PC-3 (cell line): Measurements from ENCODE around the gene SKIC8. TPM values are rescaled to one million over a fixed set of nuclear protein-coding genes. Genes with fewer than 3 reads are reported as not detected.

ENCODE experiments used
- ATAC-seq: fragments of 200-7000 bp; cut with Tn5 transposase; 2 replicates; pipeline ENCODE4 v1.9.1; 2020; ENCODE audit warnings: mild to moderate bottlenecking, moderate library complexity
- BruUV-seq: library from RNA; stranded (reverse); fragments of 400-500 nt; replicated peaks from 2 replicates; lab custom pipeline; 2021; lab: Mats Ljungman, UMichigan
- CTCF ChIA-PET: fragments of 300-600 bp; sonication (Branson Sonifier 250); formaldehyde crosslinking; loops from one replicate; lab custom pipeline; 2022; ENCODE audit warnings: antibody characterized with exemption; lab: Charles Lee
- POLR2A ChIA-PET: fragments of 300-600 bp; sonication (Branson Sonifier 250); formaldehyde crosslinking; loops from one replicate; lab custom pipeline; 2022; ENCODE audit warnings: antibody characterized with exemption; ENCODE audit not compliant: unreplicated experiment; lab: Charles Lee
- DNase-seq: peaks from one replicate; pipeline ENCODE4 v3.0.0-alpha.2; 2015
- H2AFZ ChIP-seq: fragments of 300-600 bp; sonication (generic); 2 replicates; pipeline ENCODE4 v1.6.0; 2016; ENCODE audit warnings: antibody characterized with exemption, low read length
- H3F3A ChIP-seq: fragments of 300-600 bp; sonication (generic); one replicate; pipeline ENCODE4 v1.6.0; 2017; ENCODE audit warnings: antibody characterized with exemption, low read length, control low read depth, mild to moderate bottlenecking; ENCODE audit not compliant: unreplicated experiment
- H3K27ac ChIP-seq: fragments of 300-600 bp; sonication (generic); 2 replicates; pipeline ENCODE4 v1.5.1; 2016; ENCODE audit warnings: mild to moderate bottlenecking, low read length
- H3K27me3 ChIP-seq: fragments of 300-600 bp; sonication (generic); 2 replicates; pipeline ENCODE4 v1.6.1; 2016; ENCODE audit warnings: low read length, mixed read lengths
- H3K36me3 ChIP-seq: fragments of 300-600 bp; sonication (generic); 2 replicates; pipeline ENCODE4 v1.6.1; 2016; ENCODE audit warnings: low read depth, mixed run types, low read length, mixed read lengths
- H3K4me1 ChIP-seq: fragments of 300-600 bp; sonication (generic); 2 replicates; pipeline ENCODE4 v1.5.1; 2016; ENCODE audit warnings: low read length; ENCODE audit not compliant: insufficient read depth
- H3K4me2 ChIP-seq: fragments of 300-600 bp; sonication (generic); 2 replicates; pipeline ENCODE4 v1.6.0; 2016; ENCODE audit warnings: low read length
- H3K4me3 ChIP-seq: fragments of 300-600 bp; sonication (generic); 2 replicates; pipeline ENCODE4 v1.5.1; 2016; ENCODE audit warnings: mild to moderate bottlenecking, low read length, mixed read lengths
- H3K79me2 ChIP-seq: fragments of 300-600 bp; sonication (generic); 2 replicates; pipeline ENCODE4 v1.6.1; 2017; ENCODE audit warnings: low read length, mixed read lengths
- H3K9ac ChIP-seq: fragments of 300-600 bp; sonication (generic); 2 replicates; pipeline ENCODE4 v1.6.0; 2016; ENCODE audit warnings: mild to moderate bottlenecking, low read length
- H3K9me2 ChIP-seq: fragments of 300-600 bp; sonication (generic); replicated peaks from 2 replicates; pipeline ENCODE4 v1.6.1; 2016; ENCODE audit warnings: mixed run types, low read length, mixed read lengths
- H3K9me3 ChIP-seq: fragments of 300-600 bp; sonication (generic); 2 replicates; pipeline ENCODE4 v1.6.1; 2016; ENCODE audit warnings: low read length, mixed read lengths
- H4K20me1 ChIP-seq: fragments of 300-600 bp; sonication (generic); 2 replicates; pipeline ENCODE4 v1.6.1; 2016; ENCODE audit warnings: low read length, mixed read lengths
- EZH2 ChIP-seq: fragments of 300-600 bp; sonication (generic); IDR thresholded peaks from one replicate; pipeline ENCODE4 v1.6.1; 2017; ENCODE audit warnings: antibody characterized with exemption, mild to moderate bottlenecking, low read length; ENCODE audit not compliant: unreplicated experiment
- EZH2phosphoT487 ChIP-seq: fragments of 300-600 bp; sonication (generic); IDR thresholded peaks from 2 replicates; pipeline ENCODE4 v1.6.1; 2018; ENCODE audit warnings: mild to moderate bottlenecking, antibody characterized with exemption, low read length, borderline replicate concordance
- intact Hi-C: fragments of 100-400 bp; cut with micrococcal nuclease; formaldehyde crosslinking; loops from 2 replicates; pipeline ENCODE4 v1.9.0; 2023
- total RNA-seq: library from RNA; depleted of rRNA; stranded (reverse); fragments of >200 nt; gene quantifications from 2 replicates; pipeline ENCODE4 v1.2.3, GENCODE V29; 2014
- TF ChIP-seq, protein P1 (sequence below): fragments of 300-600 bp; sonication (generic); conservative IDR thresholded peaks from 2 replicates; pipeline ENCODE4 v1.5.1; 2017; ENCODE audit warnings: antibody characterized with exemption, low read depth, mild to moderate bottlenecking, low read length

The SKIC8 gene
- total RNA-seq, 1 experiment from 2014 or later, result 56.1 TPM

DNA sequence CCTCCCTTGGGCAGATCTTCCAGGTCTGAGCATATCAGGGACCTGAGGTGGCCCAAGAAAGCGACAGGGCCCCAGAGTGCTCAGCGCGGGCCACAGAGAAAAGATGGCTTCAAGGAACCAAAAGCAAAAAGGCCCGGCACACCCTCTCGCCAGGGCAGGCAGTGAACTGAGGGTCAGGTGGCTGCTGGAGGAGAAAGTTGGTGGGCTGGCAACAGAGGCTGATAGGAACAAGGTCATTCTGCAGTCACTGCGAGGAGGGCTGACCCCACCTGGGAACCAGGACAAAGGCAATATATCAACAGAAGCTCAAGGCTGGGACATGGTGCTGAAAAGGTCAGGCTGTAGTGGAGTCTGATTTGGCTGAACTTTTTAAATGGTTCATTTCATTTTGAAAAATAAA is 62.3 kb downstream of the SKIC8 start:
- no peaks in the 10 kb centered on the region for H4K20me1 ChIP-seq
- DNase-seq, result no peak
- ChIA-PET POLR2A (no interaction called here), CTCF (no interaction called here)
- no peaks in the 10 kb centered on the region for H3K4me1 ChIP-seq
- H3K9ac ChIP-seq, result no peak overlapping the region
- intact Hi-C loops, result no loop called here
- TF ChIP-seq EZH2phosphoT487 (no peak), EZH2 (no peak)
- TF ChIP-seq, protein P1, sequence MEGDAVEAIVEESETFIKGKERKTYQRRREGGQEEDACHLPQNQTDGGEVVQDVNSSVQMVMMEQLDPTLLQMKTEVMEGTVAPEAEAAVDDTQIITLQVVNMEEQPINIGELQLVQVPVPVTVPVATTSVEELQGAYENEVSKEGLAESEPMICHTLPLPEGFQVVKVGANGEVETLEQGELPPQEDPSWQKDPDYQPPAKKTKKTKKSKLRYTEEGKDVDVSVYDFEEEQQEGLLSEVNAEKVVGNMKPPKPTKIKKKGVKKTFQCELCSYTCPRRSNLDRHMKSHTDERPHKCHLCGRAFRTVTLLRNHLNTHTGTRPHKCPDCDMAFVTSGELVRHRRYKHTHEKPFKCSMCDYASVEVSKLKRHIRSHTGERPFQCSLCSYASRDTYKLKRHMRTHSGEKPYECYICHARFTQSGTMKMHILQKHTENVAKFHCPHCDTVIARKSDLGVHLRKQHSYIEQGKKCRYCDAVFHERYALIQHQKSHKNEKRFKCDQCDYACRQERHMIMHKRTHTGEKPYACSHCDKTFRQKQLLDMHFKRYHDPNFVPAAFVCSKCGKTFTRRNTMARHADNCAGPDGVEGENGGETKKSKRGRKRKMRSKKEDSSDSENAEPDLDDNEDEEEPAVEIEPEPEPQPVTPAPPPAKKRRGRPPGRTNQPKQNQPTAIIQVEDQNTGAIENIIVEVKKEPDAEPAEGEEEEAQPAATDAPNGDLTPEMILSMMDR, result no peak
- H3K27ac ChIP-seq, result no peak overlapping the region
- H3K9me2 ChIP-seq, result no peaks in the 10 kb centered on the region
- no TSS peak for BruUV-seq
- H3F3A ChIP-seq, result no peaks in the 10 kb centered on the region
- H2AFZ ChIP-seq, result no peak overlapping the region
- no peak overlapping the region for H3K4me3 ChIP-seq
- H3K4me2 ChIP-seq, result no peak overlapping the region
- no peak for ATAC-seq
- H3K36me3 ChIP-seq, result no peaks in the 10 kb centered on the region
- H3K79me2 ChIP-seq, result no peaks in the 10 kb centered on the region
- no peaks in the 10 kb centered on the region for H3K9me3 ChIP-seq
- no peaks in the 10 kb centered on the region for H3K27me3 ChIP-seq

DNA sequence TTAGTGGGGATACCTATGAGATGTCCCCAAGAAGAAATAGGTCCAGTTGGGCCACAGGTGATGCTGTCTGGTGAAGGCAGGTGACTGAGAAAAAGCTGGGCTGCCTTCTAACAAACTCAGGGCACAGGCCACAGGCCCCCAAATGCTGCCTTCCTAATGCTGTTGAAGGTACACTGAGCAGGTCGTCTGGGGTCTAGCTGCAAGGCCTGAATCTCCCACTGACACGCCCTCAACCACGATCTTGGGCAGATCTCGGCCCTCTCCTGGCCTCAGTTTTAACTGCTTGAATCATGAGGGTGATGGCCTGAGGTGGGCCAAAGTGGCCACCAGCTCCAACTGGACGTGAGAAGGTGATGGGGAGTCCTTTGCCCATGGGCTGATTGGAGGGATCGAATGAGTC is 62.9 kb downstream of the SKIC8 start:
- POLR2A ChIA-PET, result no interaction called here
- Histone ChIP-seq H3F3A (no peaks in the 10 kb centered on the region), H3K9me2 (no peaks in the 10 kb centered on the region), H3K79me2 (no peaks in the 10 kb centered on the region), H4K20me1 (no peaks in the 10 kb centered on the region), H3K27me3 (no peaks in the 10 kb centered on the region), H3K9me3 (no peaks in the 10 kb centered on the region), H3K27ac (no peak overlapping the region), H3K4me1 (no peaks in the 10 kb centered on the region), H3K4me3 (no peak overlapping the region), H2AFZ (no peak overlapping the region), H3K36me3 (no peaks in the 10 kb centered on the region), H3K4me2 (no peak overlapping the region), H3K9ac (no peak overlapping the region)
- no peak for TF ChIP-seq EZH2phosphoT487
- TF ChIP-seq EZH2, result no peak
- TF ChIP-seq, protein P1, result no peak
- ATAC-seq (no peak), DNase-seq (no peak)
- CTCF ChIA-PET, result no interaction called here
- BruUV-seq, result no TSS peak
- intact Hi-C loops, result no loop called here

DNA sequence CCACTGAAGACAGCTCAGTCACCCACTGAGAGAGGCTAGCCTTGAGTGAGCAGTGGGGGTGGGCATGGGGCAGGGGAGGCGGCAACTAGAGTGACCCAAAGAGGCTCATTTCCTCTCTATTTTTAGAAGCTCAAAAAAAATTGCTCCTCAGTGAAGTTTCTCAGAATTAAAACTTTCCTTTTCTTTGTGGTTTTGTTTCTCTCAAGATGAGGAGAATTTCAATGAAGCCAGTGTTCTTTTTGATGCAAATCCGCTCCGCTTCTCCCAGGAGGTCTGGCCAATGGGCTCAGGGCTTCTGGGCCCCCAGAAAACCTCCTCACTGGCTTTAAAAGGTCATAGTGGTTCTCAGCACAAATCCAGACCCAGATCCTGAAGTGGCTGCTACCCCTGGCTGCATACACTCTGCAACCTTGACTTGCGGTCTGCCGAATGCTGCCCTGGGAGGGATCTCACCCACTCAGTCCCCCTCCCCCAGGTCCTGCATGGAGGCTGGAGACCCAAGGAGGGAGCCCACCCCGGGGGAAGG is 64.8 kb downstream of the SKIC8 start, which contains the start of gene ACSBG1:
TSS of gene ACSBG1 (minus strand) at position 51 of the 526 bp plus-strand sequence. CDS start 64 bp downstream, outside the sequence.
- Histone ChIP-seq H3K4me2 (no peak within 1 kb of the TSS), H3K27ac (no peak within 1 kb of the TSS), H3K9ac (no peak within 1 kb of the TSS), H4K20me1 (no peaks in the 10 kb centered on the region), H3K79me2 (no peaks in the 10 kb centered on the region), H3K36me3 (no peaks in the 10 kb centered on the region), H3K9me2 (no peaks in the 10 kb centered on the region), H3K4me1 (no peaks in the 10 kb centered on the region), H3K4me3 (no peak within 1 kb of the TSS), H3F3A (no peaks in the 10 kb centered on the region), H2AFZ (no peak within 1 kb of the TSS), H3K27me3 (no peaks in the 10 kb centered on the region), H3K9me3 (no peaks in the 10 kb centered on the region)
- TF ChIP-seq, protein P1, result no peak
- TF ChIP-seq EZH2phosphoT487, result no peak
- no peak for TF ChIP-seq EZH2
- ATAC-seq (no peak), DNase-seq (no peak)
- no TSS peak for BruUV-seq
- ChIA-PET POLR2A (no interaction called here), CTCF (no interaction called here)
- intact Hi-C loops, result no loop called here
